Liver (tissue), 3 donors: ENCODE results near the gene HSDL2.

Source experiments
- CTCF ChIP-seq: fragments of 150-350 bp; IDR thresholded peaks from 2 replicates; pipeline ENCODE4 v1.5.1; 2017; ENCODE audit warnings: improper control_type of control experiment, low read depth, low read length; ENCODE audit not compliant: missing input control
- GABPA ChIP-seq, 2 donors: IDR thresholded peaks in 1 of 2; conservative IDR thresholded peaks in 1 of 2; 2 replicates each; pipeline ENCODE4 v1.6.1; 2016; ENCODE audit warnings: antibody characterized with exemption in 2 of 2, mild to moderate bottlenecking in 1 of 2, moderate library complexity in 1 of 2
- MAX ChIP-seq: IDR thresholded peaks from 2 replicates; pipeline ENCODE4 v1.6.1; 2016; ENCODE audit warnings: antibody characterized with exemption
- RAD21 ChIP-seq, 2 donors: IDR thresholded peaks; 2 replicates each; pipeline ENCODE4 v1.6.1; 2016; ENCODE audit warnings: antibody characterized with exemption in 2 of 2, mild to moderate bottlenecking in 2 of 2
- REST ChIP-seq: IDR thresholded peaks from 2 replicates; pipeline ENCODE4 v1.6.1; 2016; ENCODE audit warnings: antibody characterized with exemption, mild to moderate bottlenecking
- RXRA ChIP-seq, 2 donors: IDR thresholded peaks; 2 replicates each; pipeline ENCODE4 v1.6.1; 2017 to 2018; ENCODE audit warnings: antibody characterized with exemption in 2 of 2, mild to moderate bottlenecking in 1 of 2
- YY1 ChIP-seq: IDR thresholded peaks from 2 replicates; pipeline ENCODE4 v1.6.1; 2016; ENCODE audit warnings: antibody characterized with exemption, mild to moderate bottlenecking
- donor health status: healthy.
- donor health status: healthy.

- TF ChIP-seq YY1 (no peak), CTCF (no peak), GABPA (IDR thresholded peaks at IDR 0.05 in 1 of 2, conservative IDR thresholded peaks at IDR 0.05 in 1 of 2) (no peak), MAX (no peak), RAD21 (IDR thresholded peaks at IDR 0.05) (no peak), REST (no peak), RXRA (IDR thresholded peaks at IDR 0.05) (no peak)
These were observed 128.5 kb downstream of the HSDL2 start for GRCh38 chr9:112508377-112508776.
